Skeletal muscle tissue (tissue), 4 donors: Measurements from ENCODE around the gene CRYBG2. TPM values are rescaled to one million over a fixed set of nuclear protein-coding genes. Genes with fewer than 3 reads are reported as not detected.
A peak's percentile ranks its signal among the peaks of the same experiment; 100 is the strongest.

Experiments
- H3K27ac ChIP-seq: one replicate; pipeline ENCODE4 v1.7.0; 2013; ENCODE audit warnings: mild to moderate bottlenecking, low read depth, low read length, inconsistent platforms
- H3K27me3 ChIP-seq, 3 donors: one replicate each; pipeline ENCODE4 v1.7.0; 2013; ENCODE audit warnings: low read length in 3 of 3; ENCODE audit not compliant: control insufficient read depth in 3 of 3, insufficient read depth in 3 of 3
- H3K36me3 ChIP-seq, 3 donors: one replicate each; pipeline ENCODE4 v1.7.0; 2013; ENCODE audit warnings: low read length in 3 of 3; ENCODE audit not compliant: control insufficient read depth in 3 of 3, insufficient read depth in 3 of 3
- H3K4me1 ChIP-seq, 3 donors: one replicate each; pipeline ENCODE4 v1.7.0; 2013; ENCODE audit warnings: low read length in 3 of 3, mild to moderate bottlenecking in 3 of 3; ENCODE audit not compliant: control insufficient read depth in 3 of 3, insufficient read depth in 3 of 3
- H3K4me3 ChIP-seq, 3 donors: one replicate each; pipeline ENCODE4 v1.7.0; 2013; ENCODE audit warnings: low read length in 3 of 3
- H3K9ac ChIP-seq, 3 donors: one replicate each; pipeline ENCODE4 v1.7.0; 2013; ENCODE audit warnings: low read length in 3 of 3, mild to moderate bottlenecking in 3 of 3, moderate library complexity in 2 of 3, low read depth in 1 of 3
- H3K9me3 ChIP-seq, 3 donors: one replicate each; pipeline ENCODE4 v1.7.0; 2013; ENCODE audit warnings: low read length in 3 of 3; ENCODE audit not compliant: control insufficient read depth in 3 of 3
- total RNA-seq: library from RNA; depleted of rRNA; stranded (reverse); fragments of >200 nt; gene quantifications from one replicate; pipeline ENCODE4 v1.2.3, GENCODE V29; 2014
- donor health status: Osteomylitis.

CRYBG2 gene
- total RNA-seq, 1 donor from 2014 or later, result not detected

GRCh38 chr1:26324550-26324949 is 29.4 kb downstream of the CRYBG2 start:
- no peak overlapping the region for H3K4me3 ChIP-seq
- no peaks in the 10 kb centered on the region for H3K36me3 ChIP-seq
- peaks cover 3 to 10% (median 8%) of the 10 kb centered on the region in 3 donors for H3K27me3 ChIP-seq
- peaks cover 6 to 9% (median 8%) of the 10 kb centered on the region in 3 donors for H3K4me1 ChIP-seq
- no peak overlapping the region for H3K27ac ChIP-seq
- H3K9ac ChIP-seq, result no peak overlapping the region
- no peaks in the 10 kb centered on the region for H3K9me3 ChIP-seq

- H3K9ac ChIP-seq, result no peak overlapping the region
- no peaks in the 10 kb centered on the region for H3K36me3 ChIP-seq
- H3K4me1 ChIP-seq, result peaks cover 6 to 9% (median 8%) of the 10 kb centered on the region in 3 donors
- H3K9me3 ChIP-seq, result no peaks in the 10 kb centered on the region
- H3K27ac ChIP-seq, result no peak overlapping the region
- no peak overlapping the region for H3K4me3 ChIP-seq
- peaks cover 3 to 10% (median 8%) of the 10 kb centered on the region in 3 donors for H3K27me3 ChIP-seq
Observed at GRCh38 chr1:26323382-26323781, 30.5 kb downstream of the CRYBG2 start.

GRCh38 chr1:26322042-26322331 is 31.9 kb downstream of the CRYBG2 start:
- H3K27ac ChIP-seq, result no peak overlapping the region
- H3K27me3 ChIP-seq, result peaks cover 3 to 10% (median 8%) of the 10 kb centered on the region in 3 donors
- H3K36me3 ChIP-seq, result no peaks in the 10 kb centered on the region
- H3K4me1 ChIP-seq, result peaks cover 9 to 11% (median 9%) of the 10 kb centered on the region in 3 donors
- H3K9me3 ChIP-seq, result no peaks in the 10 kb centered on the region
- peak overlapping the region in 2 of 3 donors; percentile 33 to 57 for H3K9ac ChIP-seq
- H3K4me3 ChIP-seq, result no peak overlapping the region

GRCh38 chr1:26321315-26322041 is 32.5 kb downstream of the CRYBG2 start:
- Histone ChIP-seq H3K9me3 (no peaks in the 10 kb centered on the region), H3K4me3 (peak overlapping the region in 1 of 3 donors; percentile 1), H3K9ac (peak overlapping the region in 2 of 3 donors; percentile 33 to 57), H3K4me1 (peaks cover 9 to 11% (median 9%) of the 10 kb centered on the region in 3 donors), H3K36me3 (no peaks in the 10 kb centered on the region), H3K27me3 (peaks cover 3 to 10% (median 8%) of the 10 kb centered on the region in 3 donors), H3K27ac (no peak overlapping the region)

- no peaks in the 10 kb centered on the region for H3K36me3 ChIP-seq
- peaks cover 9 to 11% (median 9%) of the 10 kb centered on the region in 3 donors for H3K4me1 ChIP-seq
- H3K9ac ChIP-seq, result peak overlapping the region in 1 of 3 donors; percentile 33
- no peak overlapping the region for H3K4me3 ChIP-seq
- no peaks in the 10 kb centered on the region for H3K9me3 ChIP-seq
- no peak overlapping the region for H3K27ac ChIP-seq
- H3K27me3 ChIP-seq, result peaks cover 3 to 10% (median 8%) of the 10 kb centered on the region in 3 donors
Observed at GRCh38 chr1:26320896-26321295, 33.0 kb downstream of the CRYBG2 start.

GRCh38 chr1:26318338-26319064 is 35.4 kb downstream of the CRYBG2 start:
- no peak overlapping the region for H3K27ac ChIP-seq
- no peaks in the 10 kb centered on the region for H3K9me3 ChIP-seq
- H3K27me3 ChIP-seq, result peaks cover 0 to 8% (median 8%) of the 10 kb centered on the region in 3 donors
- H3K4me1 ChIP-seq, result peaks cover 9 to 11% (median 9%) of the 10 kb centered on the region in 3 donors
- no peak overlapping the region for H3K9ac ChIP-seq
- no peaks in the 10 kb centered on the region for H3K36me3 ChIP-seq
- H3K4me3 ChIP-seq, result no peak overlapping the region

- Histone ChIP-seq H3K9me3 (no peaks in the 10 kb centered on the region), H3K27me3 (peaks cover 0 to 8% (median 8%) of the 10 kb centered on the region in 3 donors), H3K4me1 (peaks cover 9 to 11% (median 9%) of the 10 kb centered on the region in 3 donors), H3K4me3 (no peak within 1 kb of the TSS), H3K9ac (peak within 1 kb of the TSS in 1 of 3 donors; percentile 40), H3K27ac (no peak within 1 kb of the TSS), H3K36me3 (no peaks in the 10 kb centered on the region)
Observed at GRCh38 chr1:26317612-26318337, 36.2 kb downstream of the CRYBG2 start, which contains the start of gene CD52. CD52 (plus strand) TSS chr1:26317958; CDS start chr1:26318018, 60 bp downstream.

- Histone ChIP-seq H3K27ac (no peak overlapping the region), H3K4me1 (peaks cover 9 to 11% (median 9%) of the 10 kb centered on the region in 3 donors), H3K4me3 (no peak overlapping the region), H3K9me3 (no peaks in the 10 kb centered on the region), H3K9ac (no peak overlapping the region), H3K27me3 (peaks cover 0 to 8% (median 8%) of the 10 kb centered on the region in 3 donors), H3K36me3 (no peaks in the 10 kb centered on the region)
Observed at GRCh38 chr1:26317146-26317545, 36.8 kb downstream of the CRYBG2 start.

- no peaks in the 10 kb centered on the region for H3K9me3 ChIP-seq
- no peak overlapping the region for H3K4me3 ChIP-seq
- H3K36me3 ChIP-seq, result no peaks in the 10 kb centered on the region
- no peak overlapping the region for H3K27ac ChIP-seq
- peaks cover 0 to 8% (median 6%) of the 10 kb centered on the region in 3 donors for H3K27me3 ChIP-seq
- H3K9ac ChIP-seq, result no peak overlapping the region
- H3K4me1 ChIP-seq, result peaks cover 3 to 6% (median 5%) of the 10 kb centered on the region in 3 donors
Observed at GRCh38 chr1:26315874-26316850, 37.8 kb downstream of the CRYBG2 start.
